ENCODE results near the gene MAPT. TPM values are rescaled to one million over a fixed set of nuclear protein-coding genes. Genes with fewer than 3 reads are reported as not detected.

MAPT gene
- 3.7 TPM for polyA plus RNA-seq (2013, experiment 1 of 2)
- 3.1 TPM for polyA plus RNA-seq (2013, experiment 2 of 2)

- H3K18ac ChIP-seq (ENCODE audit: low read depth in 1 of 2, low read length in 2 of 2), result peak within 1 kb of the TSS; percentile 70 to 94
- H4K8ac ChIP-seq (ENCODE audit: low read length), result peak within 1 kb of the TSS; percentile 100
- H4K91ac ChIP-seq (ENCODE audit: low read length), result peak within 1 kb of the TSS; percentile 85
- H3K36me3 ChIP-seq (ENCODE audit: control insufficient read depth in 1 of 2, insufficient read depth in 2 of 2, low read depth in 1 of 2, low read length in 2 of 2), result no peaks in the 10 kb centered on the region
- peaks cover 61 to 62% of the 10 kb centered on the region in 2 experiments for H3K27me3 ChIP-seq (ENCODE audit: control insufficient read depth in 1 of 2, insufficient read depth in 1 of 2, low read length in 2 of 2)
- H2BK12ac ChIP-seq (ENCODE audit: low read length in 2 of 2), result peak within 1 kb of the TSS in 1 of 2 experiments; percentile 63
- H3K4me3 ChIP-seq (ENCODE audit: insufficient read depth in 1 of 2, low read depth in 1 of 2, low read length in 2 of 2), result peak within 1 kb of the TSS; percentile 68 to 80
- 5% methylated on average over 75 of the region's 97 CpGs for WGBS
- H2AFZ ChIP-seq (ENCODE audit: low read depth, low read length), result peak within 1 kb of the TSS; percentile 89
- peak; percentile 87 for DNase-seq
- no peaks in the 10 kb centered on the region for H3K79me1 ChIP-seq (replicated peaks; ENCODE audit: low read length, poor library complexity, severe bottlenecking)
- no peaks in the 10 kb centered on the region for H3K9me3 ChIP-seq (ENCODE audit: control insufficient read depth, low read length)
- peak within 1 kb of the TSS; percentile 87 for H3K9ac ChIP-seq (ENCODE audit: low read length)
- no peak within 1 kb of the TSS for H2BK120ac ChIP-seq (ENCODE audit: low read depth, low read length)
- peaks cover 22% of the 10 kb centered on the region for H3K4me1 ChIP-seq (ENCODE audit: control insufficient read depth, insufficient read depth, low read depth, low read length)
- peak within 1 kb of the TSS in 1 of 2 experiments; percentile 98 for H3K14ac ChIP-seq (ENCODE audit: low read length in 2 of 2)
- no peak within 1 kb of the TSS for H2AK5ac ChIP-seq (ENCODE audit: low read length, severe bottlenecking)
- peak within 1 kb of the TSS in 1 of 2 experiments; percentile 59 for H3K23ac ChIP-seq (ENCODE audit: low read length in 2 of 2)
- peak within 1 kb of the TSS; percentile 65 for H2BK15ac ChIP-seq (ENCODE audit: low read depth, poor library complexity, severe bottlenecking)
- H3K4me2 ChIP-seq (ENCODE audit: low read length, poor library complexity, severe bottlenecking), result peak within 1 kb of the TSS; percentile 99
- H3K27ac ChIP-seq (ENCODE audit: low read length, poor library complexity, severe bottlenecking), result no peak within 1 kb of the TSS
- no peak within 1 kb of the TSS for H2BK5ac ChIP-seq (ENCODE audit: low read depth, low read length, poor library complexity, severe bottlenecking)
- peak within 1 kb of the TSS; percentile 84 to 85 for H3K4ac ChIP-seq (ENCODE audit: low read depth in 1 of 2, low read length in 2 of 2)
These were observed at the start of gene MAPT for GRCh38 chr17:45894022-45894784. Gene MAPT (plus strand): TSS chr17:45894554. CDS start chr17:45962338, 67,784 bp downstream.

- Histone ChIP-seq H3K27ac (ENCODE audit: low read length, poor library complexity, severe bottlenecking) (no peak within 1 kb of the TSS), H3K9ac (ENCODE audit: low read length) (no peak within 1 kb of the TSS), H4K8ac (ENCODE audit: low read length) (no peak within 1 kb of the TSS), H4K91ac (ENCODE audit: low read length) (peak within 1 kb of the TSS; percentile 18), H3K36me3 (ENCODE audit: control insufficient read depth in 1 of 2, insufficient read depth in 2 of 2, low read depth in 1 of 2, low read length in 2 of 2) (no peaks in the 10 kb centered on the region), H3K4me2 (ENCODE audit: low read length, poor library complexity, severe bottlenecking) (no peak within 1 kb of the TSS), H3K18ac (ENCODE audit: low read depth in 1 of 2, low read length in 2 of 2) (no peak within 1 kb of the TSS), H3K27me3 (ENCODE audit: control insufficient read depth in 1 of 2, insufficient read depth in 1 of 2, low read length in 2 of 2) (peaks cover 14 to 67% of the 10 kb centered on the region in 2 experiments), H2BK5ac (ENCODE audit: low read depth, low read length, poor library complexity, severe bottlenecking) (no peak within 1 kb of the TSS), H2AK5ac (ENCODE audit: low read length, severe bottlenecking) (no peak within 1 kb of the TSS), H2BK15ac (ENCODE audit: low read depth, poor library complexity, severe bottlenecking) (no peak within 1 kb of the TSS), H3K9me3 (ENCODE audit: control insufficient read depth, low read length) (no peaks in the 10 kb centered on the region), H2AFZ (ENCODE audit: low read depth, low read length) (no peak within 1 kb of the TSS), H3K4ac (ENCODE audit: low read depth in 1 of 2, low read length in 2 of 2) (no peak within 1 kb of the TSS), H3K4me3 (ENCODE audit: insufficient read depth in 1 of 2, low read depth in 1 of 2, low read length in 2 of 2) (no peak within 1 kb of the TSS), H2BK12ac (ENCODE audit: low read length in 2 of 2) (no peak within 1 kb of the TSS), H2BK120ac (ENCODE audit: low read depth, low read length) (no peak within 1 kb of the TSS), H3K14ac (ENCODE audit: low read length in 2 of 2) (peak within 1 kb of the TSS in 1 of 2 experiments; percentile 58), H3K79me1 (replicated peaks; ENCODE audit: low read length, poor library complexity, severe bottlenecking) (no peaks in the 10 kb centered on the region), H3K23ac (ENCODE audit: low read length in 2 of 2) (no peak within 1 kb of the TSS), H3K4me1 (ENCODE audit: control insufficient read depth, insufficient read depth, low read depth, low read length) (no peaks in the 10 kb centered on the region)
- no peak for DNase-seq
- 89% methylated on average over 25 of the region's 25 CpGs for WGBS
These were observed 49.5 kb upstream of the MAPT start, which contains the start of gene SPPL2C for GRCh38 chr17:45844695-45845375. Gene SPPL2C (plus strand): TSS chr17:45844881. CDS start chr17:45844907, 26 bp downstream.

GRCh38 chr17:45845376-45846185 is 48.8 kb upstream of the MAPT start:
- no peak for DNase-seq
- H4K91ac ChIP-seq (ENCODE audit: low read length), result peak overlapping the region; percentile 18
- no peaks in the 10 kb centered on the region for H3K36me3 ChIP-seq (ENCODE audit: control insufficient read depth in 1 of 2, insufficient read depth in 2 of 2, low read depth in 1 of 2, low read length in 2 of 2)
- no peak overlapping the region for H2BK12ac ChIP-seq (ENCODE audit: low read length in 2 of 2)
- no peak overlapping the region for H3K4me2 ChIP-seq (ENCODE audit: low read length, poor library complexity, severe bottlenecking)
- H2AK5ac ChIP-seq (ENCODE audit: low read length, severe bottlenecking), result no peak overlapping the region
- WGBS, result 88% methylated on average over 35 of the region's 35 CpGs
- peak overlapping the region in 1 of 2 experiments; percentile 58 for H3K14ac ChIP-seq (ENCODE audit: low read length in 2 of 2)
- no peak overlapping the region for H3K4ac ChIP-seq (ENCODE audit: low read depth in 1 of 2, low read length in 2 of 2)
- no peaks in the 10 kb centered on the region for H3K79me1 ChIP-seq (replicated peaks; ENCODE audit: low read length, poor library complexity, severe bottlenecking)
- H4K8ac ChIP-seq (ENCODE audit: low read length), result no peak overlapping the region
- no peak overlapping the region for H2AFZ ChIP-seq (ENCODE audit: low read depth, low read length)
- H3K18ac ChIP-seq (ENCODE audit: low read depth in 1 of 2, low read length in 2 of 2), result no peak overlapping the region
- no peaks in the 10 kb centered on the region for H3K9me3 ChIP-seq (ENCODE audit: control insufficient read depth, low read length)
- H2BK5ac ChIP-seq (ENCODE audit: low read depth, low read length, poor library complexity, severe bottlenecking), result no peak overlapping the region
- H2BK15ac ChIP-seq (ENCODE audit: low read depth, poor library complexity, severe bottlenecking), result no peak overlapping the region
- no peaks in the 10 kb centered on the region for H3K4me1 ChIP-seq (ENCODE audit: control insufficient read depth, insufficient read depth, low read depth, low read length)
- no peak overlapping the region for H2BK120ac ChIP-seq (ENCODE audit: low read depth, low read length)
- no peak overlapping the region for H3K9ac ChIP-seq (ENCODE audit: low read length)
- no peak overlapping the region for H3K4me3 ChIP-seq (ENCODE audit: insufficient read depth in 1 of 2, low read depth in 1 of 2, low read length in 2 of 2)
- no peak overlapping the region for H3K23ac ChIP-seq (ENCODE audit: low read length in 2 of 2)
- no peak overlapping the region for H3K27ac ChIP-seq (ENCODE audit: low read length, poor library complexity, severe bottlenecking)
- peaks cover 17 to 70% of the 10 kb centered on the region in 2 experiments for H3K27me3 ChIP-seq (ENCODE audit: control insufficient read depth in 1 of 2, insufficient read depth in 1 of 2, low read length in 2 of 2)
